ENCODE results near the gene KCNRG.

- TF ChIP-seq, protein P1, sequence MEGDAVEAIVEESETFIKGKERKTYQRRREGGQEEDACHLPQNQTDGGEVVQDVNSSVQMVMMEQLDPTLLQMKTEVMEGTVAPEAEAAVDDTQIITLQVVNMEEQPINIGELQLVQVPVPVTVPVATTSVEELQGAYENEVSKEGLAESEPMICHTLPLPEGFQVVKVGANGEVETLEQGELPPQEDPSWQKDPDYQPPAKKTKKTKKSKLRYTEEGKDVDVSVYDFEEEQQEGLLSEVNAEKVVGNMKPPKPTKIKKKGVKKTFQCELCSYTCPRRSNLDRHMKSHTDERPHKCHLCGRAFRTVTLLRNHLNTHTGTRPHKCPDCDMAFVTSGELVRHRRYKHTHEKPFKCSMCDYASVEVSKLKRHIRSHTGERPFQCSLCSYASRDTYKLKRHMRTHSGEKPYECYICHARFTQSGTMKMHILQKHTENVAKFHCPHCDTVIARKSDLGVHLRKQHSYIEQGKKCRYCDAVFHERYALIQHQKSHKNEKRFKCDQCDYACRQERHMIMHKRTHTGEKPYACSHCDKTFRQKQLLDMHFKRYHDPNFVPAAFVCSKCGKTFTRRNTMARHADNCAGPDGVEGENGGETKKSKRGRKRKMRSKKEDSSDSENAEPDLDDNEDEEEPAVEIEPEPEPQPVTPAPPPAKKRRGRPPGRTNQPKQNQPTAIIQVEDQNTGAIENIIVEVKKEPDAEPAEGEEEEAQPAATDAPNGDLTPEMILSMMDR (IDR thresholded peaks at IDR 0.05): no peak
- no peak for TF ChIP-seq EZH2phosphoT487 (IDR thresholded peaks at IDR 0.05)
Observed at GRCh38 chr13:49980266-49980665, 35.0 kb upstream of the KCNRG start.
